Spleen (tissue), 7 donors: ENCODE measurements around the gene COL5A1.

Experiments
- CTCF ChIP-seq, 11 experiments: fragments of 200-600 bp in 7 of 11; fragments of 450-650 bp in 4 of 11; sonication (generic) in 4 of 11; IDR thresholded peaks in 8 of 11; conservative IDR thresholded peaks in 3 of 11; 1 replicate in 7 of 11; 2 replicates in 4 of 11; pipeline versions ENCODE4 v1.4.0 to v1.8.0; 2016 to 2021; ENCODE audit warnings: antibody characterized with exemption in 11 of 11, inconsistent platforms in 4 of 11, mild to moderate bottlenecking in 1 of 11
- POLR2A ChIP-seq, 3 donors: fragments of 450-650 bp; IDR thresholded peaks; one replicate each; pipeline ENCODE4 v1.5.1; 2017; ENCODE audit warnings: antibody characterized with exemption in 3 of 3, mild to moderate bottlenecking in 1 of 3
- POLR2AphosphoS5 ChIP-seq, 3 donors: sonication (generic); formaldehyde crosslinking; IDR thresholded peaks; one replicate each; pipeline ENCODE4 v1.5.1; 2017; ENCODE audit warnings: antibody characterized with exemption in 3 of 3
- donor health status: DM: no; HTN: no; CAD: no; lungs with moderate emphysema.
- donor health status: DM: no; HTN: no; CAD: no.
- donor health status: DM: no; HTN: no; CAD: no.

DNA sequence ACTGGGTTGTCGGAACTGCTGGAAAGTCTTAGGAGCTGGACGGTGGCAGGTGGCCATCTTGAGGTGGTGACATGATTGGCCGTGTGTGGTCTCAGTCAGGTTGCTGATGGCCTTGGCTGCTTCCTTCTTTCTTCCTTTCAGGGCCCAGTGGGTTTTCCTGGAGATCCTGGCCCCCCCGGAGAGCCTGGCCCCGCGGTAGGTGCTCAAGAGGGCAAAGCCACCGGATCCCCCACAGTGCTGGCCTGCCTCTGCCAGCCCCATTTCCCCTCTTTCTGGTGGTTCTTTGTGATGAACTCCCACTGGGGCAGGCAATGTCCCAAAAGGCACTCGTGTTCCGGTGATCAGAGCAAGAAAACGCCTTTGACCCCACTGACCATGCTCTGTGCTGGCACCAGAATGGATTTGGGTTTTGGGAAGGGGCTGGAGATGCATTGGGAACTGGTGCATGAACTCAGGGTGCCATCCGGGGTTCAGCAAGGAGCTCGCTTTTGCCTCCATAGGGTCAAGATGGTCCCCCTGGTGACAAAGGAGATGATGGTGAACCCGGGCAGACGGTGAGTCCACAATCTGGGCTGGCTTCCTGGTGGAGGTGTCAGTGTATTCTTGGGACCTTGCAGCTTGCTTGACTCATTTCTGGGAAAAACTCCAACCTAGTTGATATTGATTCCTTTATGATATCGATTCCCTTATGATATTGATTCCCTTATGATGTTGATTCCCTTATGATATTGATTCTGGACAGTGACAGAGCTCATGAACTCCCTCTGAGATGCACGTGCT is 174.0 kb downstream of the COL5A1 start:
- TF ChIP-seq CTCF (IDR thresholded peaks at IDR 0.05 in 8 of 11, conservative IDR thresholded peaks at IDR 0.05 in 3 of 11) (no peak), POLR2AphosphoS5 (IDR thresholded peaks at IDR 0.05) (no peak), POLR2A (IDR thresholded peaks at IDR 0.05) (no peak)
